Left cardiac atrium (tissue), 4 donors: ENCODE data around the gene EIF4EBP2. TPM values are rescaled to one million over a fixed set of nuclear protein-coding genes. Genes with fewer than 3 reads are reported as not detected.

Experiments used
- ATAC-seq, 2 donors: fragments of 200-7000 bp; cut with Tn5 transposase; one replicate each; pipeline ENCODE4 v1.9.1; 2020; ENCODE audit warnings: mild to moderate bottlenecking in 2 of 2, moderate library complexity in 2 of 2
- DNase-seq: peaks from one replicate; pipeline ENCODE4 v3.0.0-alpha.2; 2020
- intact Hi-C, 2 donors: fragments of 100-400 bp; cut with DNase I; formaldehyde crosslinking; loops; one replicate each; pipeline versions ENCODE4 v1.14.1 to v1.15.1; 2022 to 2023
- total RNA-seq, 2 donors: library from RNA; stranded (reverse); fragmentation: NEBNext Ultra II Directional; extraction: Animal tissue kit (Norgen Biotek cat#: 25700); gene quantifications; one replicate each; pipeline ENCODE4 v1.2.1, GENCODE V29; 2021
- donor health status: DM: no; HTN: yes; CAD: no.
- donor health status: DM: no; HTN: yes; CAD: no; lungs with severe emphysema.
- donor health status: DM: yes; HTN: yes; CAD: no.
- donor health status: Dilated cardiomyopathy.

EIF4EBP2 gene
- total RNA-seq, 2 donors from 2014 or later = 82.9 to 101 TPM

GRCh38 chr10:70374775-70375614 lies 28.9 kb upstream of the EIF4EBP2 start:
- ATAC-seq (no peak), DNase-seq (no peak)
- intact Hi-C loops = no loop called here

GRCh38 chr10:70376436-70377378 lies 27.2 kb upstream of the EIF4EBP2 start:
- DNase-seq (no peak), ATAC-seq (no peak)
- intact Hi-C loops = no loop called here

GRCh38 chr10:70378122-70378521 lies 25.8 kb upstream of the EIF4EBP2 start:
- intact Hi-C loops = no loop called here
- no peak for ATAC-seq
- DNase-seq = no peak

GRCh38 chr10:70379581-70380176 lies 24.3 kb upstream of the EIF4EBP2 start:
- no peak for ATAC-seq
- no peak for DNase-seq
- intact Hi-C loops = no loop called here

- ATAC-seq = no peak
- no peak for DNase-seq
- intact Hi-C loops = no loop called here
Measured at GRCh38 chr10:70380350-70381135, 23.4 kb upstream of the EIF4EBP2 start.

GRCh38 chr10:70381471-70382421 lies 22.2 kb upstream of the EIF4EBP2 start:
- intact Hi-C loops = no loop called here
- ATAC-seq = peak; percentile 56 to 65
- DNase-seq = peak; percentile 55

- intact Hi-C loops = no loop called here
- DNase-seq (no peak), ATAC-seq (peak; percentile 44 to 54)
Measured at GRCh38 chr10:70391654-70392053, 12.3 kb upstream of the EIF4EBP2 start.

- DNase-seq (no peak), ATAC-seq (no peak)
- intact Hi-C loops = no loop called here
Measured at GRCh38 chr10:70396140-70396539, 7.8 kb upstream of the EIF4EBP2 start.

GRCh38 chr10:70399177-70399576 lies 4.8 kb upstream of the EIF4EBP2 start:
- intact Hi-C loops = no loop called here
- DNase-seq (no peak), ATAC-seq (no peak)

GRCh38 chr10:70403483-70404035 lies 386 bp upstream of the EIF4EBP2 start:
- ATAC-seq (no peak), DNase-seq (no peak)
- intact Hi-C loops = no loop called here

- intact Hi-C loops = no loop called here
- DNase-seq = no peak
- ATAC-seq = peak in 1 of 2 donors; percentile 9
Measured at GRCh38 chr10:70404787-70405036, 767 bp downstream of the EIF4EBP2 start.

GRCh38 chr10:70405037-70405824 lies 1.3 kb downstream of the EIF4EBP2 start:
- DNase-seq (peak; percentile 85), ATAC-seq (peak; percentile 83 to 91)
- intact Hi-C loops = no loop called here

- intact Hi-C loops = no loop called here
- ATAC-seq (no peak), DNase-seq (no peak)
Measured at GRCh38 chr10:70409772-70410171, 5.8 kb downstream of the EIF4EBP2 start.

GRCh38 chr10:70410608-70411007 lies 6.7 kb downstream of the EIF4EBP2 start:
- no peak for ATAC-seq
- intact Hi-C loops = no loop called here
- DNase-seq = no peak

GRCh38 chr10:70412356-70412755 lies 8.4 kb downstream of the EIF4EBP2 start:
- intact Hi-C loops = no loop called here
- ATAC-seq (no peak), DNase-seq (no peak)

GRCh38 chr10:70417568-70417967 lies 13.6 kb downstream of the EIF4EBP2 start:
- intact Hi-C loops = no loop called here
- DNase-seq (no peak), ATAC-seq (no peak)

- intact Hi-C loops = no loop called here
- DNase-seq (no peak), ATAC-seq (peak in 1 of 2 donors; percentile 63)
Measured at GRCh38 chr10:70418229-70418628, 14.3 kb downstream of the EIF4EBP2 start.
